Activated CD4-positive, alpha-beta T cell treated with anti-CD3 and anti-CD28 coated beads for 4 hours (primary cell): ENCODE results near the gene RGS11.

Source experiments
- DNase-seq, 2 donors: peaks; one replicate each; pipeline ENCODE4 v3.0.0-alpha.2; 2020

The RGS11 gene

GRCh38 chr16:296276-296675 lies 20.5 kb upstream of the RGS11 start:
- DNase-seq, result no peak

GRCh38 chr16:293043-293775 lies 17.5 kb upstream of the RGS11 start:
- no peak for DNase-seq

DNA sequence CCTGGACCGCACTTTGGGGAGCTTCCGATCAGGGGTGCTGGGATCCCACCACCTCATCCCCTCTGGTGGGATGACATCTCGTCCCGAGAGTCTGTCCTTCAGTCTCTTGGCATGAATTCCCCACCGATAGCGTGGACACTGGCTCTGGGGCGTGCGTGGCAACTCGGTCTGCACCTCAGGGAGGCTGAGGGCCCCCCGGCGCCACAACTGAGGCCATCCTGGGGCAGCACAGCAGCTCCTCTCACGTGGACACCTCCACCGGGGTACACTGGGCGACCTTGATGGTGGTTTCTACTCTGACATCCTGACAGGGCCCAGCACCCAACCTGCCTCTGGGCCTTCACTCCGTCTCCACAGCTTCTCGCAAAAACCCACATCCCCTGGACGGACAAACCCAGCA lies 15.8 kb upstream of the RGS11 start:
- no peak for DNase-seq

DNA sequence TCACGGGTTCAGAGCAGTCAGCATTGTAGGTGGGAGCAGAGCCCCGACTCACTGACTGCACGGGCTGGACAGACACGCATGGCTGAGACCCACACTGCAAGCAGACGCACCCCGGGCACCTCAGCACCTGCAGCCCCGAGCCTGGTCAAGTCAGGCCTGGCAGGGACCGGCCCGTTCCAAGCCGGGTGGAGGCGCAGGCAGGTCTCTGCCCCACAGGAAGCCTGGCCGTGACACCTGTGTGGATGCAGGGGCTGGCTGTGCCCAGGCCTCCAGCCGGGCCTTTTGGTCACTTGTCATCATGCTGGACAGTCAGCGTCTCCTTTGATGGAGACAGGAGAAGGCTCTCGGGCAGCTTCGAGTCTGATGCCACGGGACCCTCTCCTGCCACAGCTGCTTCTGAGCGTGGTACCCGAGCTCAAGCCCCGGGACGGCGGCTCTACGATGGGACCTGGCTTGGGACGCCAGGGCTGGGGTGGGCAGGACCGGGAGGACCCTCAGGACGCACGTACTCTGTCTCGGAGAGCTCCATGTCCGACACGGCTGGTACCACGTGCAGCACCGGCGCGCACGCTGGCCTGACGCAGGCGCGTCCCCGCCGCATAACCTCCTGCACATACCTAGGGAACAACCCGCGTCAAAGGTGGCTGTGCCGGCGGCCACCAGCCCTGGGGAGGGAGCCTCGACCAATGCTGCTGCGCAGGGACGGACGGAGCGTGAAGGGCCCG lies 15.1 kb upstream of the RGS11 start:
- DNase-seq, result no peak

GRCh38 chr16:290015-290680 lies 14.4 kb upstream of the RGS11 start:
- no peak for DNase-seq

- DNase-seq, result no peak
Observed at GRCh38 chr16:289395-289997, 13.8 kb upstream of the RGS11 start.

DNA sequence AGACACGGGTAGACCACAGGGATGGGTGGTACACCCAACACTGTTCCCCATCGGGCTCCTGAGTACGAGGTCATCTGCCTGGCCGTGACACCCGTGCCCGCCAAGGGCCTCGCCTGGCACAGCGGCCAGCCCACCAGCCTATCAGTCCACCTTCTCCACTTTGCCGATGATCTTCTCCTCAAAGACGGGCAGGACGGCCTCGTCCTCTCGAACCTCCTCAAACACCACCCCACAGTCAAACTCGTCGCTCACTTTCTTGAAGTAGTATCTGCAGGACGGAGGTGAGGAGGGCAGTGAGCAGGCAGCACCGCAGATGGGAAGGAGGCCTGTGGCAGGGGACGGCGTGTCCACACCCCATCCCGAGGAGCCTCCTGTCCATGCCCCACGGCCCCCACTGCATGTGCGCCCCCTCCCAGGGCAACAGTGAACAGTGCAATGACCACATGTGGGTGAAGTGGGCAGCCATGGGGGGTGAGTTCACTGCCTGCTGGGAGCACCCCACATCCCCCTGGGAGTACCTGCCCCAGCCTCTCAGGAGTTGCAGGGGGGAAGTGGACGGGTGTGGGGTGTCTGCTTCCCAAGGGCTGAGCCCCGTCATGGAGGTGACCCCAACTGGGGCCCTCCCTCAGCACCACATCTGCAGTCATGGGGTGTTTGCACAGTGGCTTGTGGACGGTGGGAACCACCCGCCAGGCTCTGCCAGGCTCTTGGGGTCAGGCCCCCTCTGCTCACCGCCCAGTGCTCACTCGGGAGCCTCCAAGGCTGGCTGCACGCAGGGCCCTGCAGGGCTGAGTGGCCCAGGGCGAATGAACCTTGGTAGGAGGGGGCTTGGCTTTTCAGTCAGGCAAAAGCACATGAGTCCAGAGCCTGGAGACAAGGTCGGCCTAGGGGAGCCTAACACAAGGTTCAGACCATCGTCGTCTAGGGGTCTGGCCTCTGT lies 12.5 kb upstream of the RGS11 start:
- no peak for DNase-seq

DNA sequence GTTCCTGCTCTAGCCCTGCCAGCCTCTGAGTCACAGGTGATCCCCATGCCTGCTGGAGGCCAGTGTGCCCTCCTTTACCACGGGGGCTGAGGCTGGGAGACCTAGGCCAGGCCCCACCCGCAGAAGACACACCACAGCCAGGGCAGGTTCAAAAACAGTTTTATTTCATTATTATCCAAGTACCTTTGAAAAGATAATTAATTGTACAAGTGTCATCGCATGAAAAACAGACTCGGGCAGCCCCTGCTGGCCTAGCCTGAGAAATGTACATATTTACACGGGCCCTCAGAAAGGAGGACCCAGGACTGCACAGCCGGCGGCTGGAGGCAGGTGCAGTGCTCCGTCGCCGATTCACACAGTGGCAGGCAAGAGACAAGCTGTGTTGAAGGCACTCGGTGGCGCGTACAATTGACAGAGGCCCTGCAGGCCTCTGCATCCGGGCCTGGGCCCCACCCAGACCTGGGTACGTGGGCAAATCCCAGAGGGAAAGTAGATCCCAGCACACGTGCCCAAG lies 11.6 kb upstream of the RGS11 start:
- DNase-seq, result no peak

GRCh38 chr16:286491-287297 lies 10.9 kb upstream of the RGS11 start:
- no peak for DNase-seq

GRCh38 chr16:285146-286055 lies 9.7 kb upstream of the RGS11 start:
- no peak for DNase-seq

- no peak for DNase-seq
Observed at GRCh38 chr16:284204-285120, 8.7 kb upstream of the RGS11 start.

- DNase-seq, result no peak
Observed at GRCh38 chr16:283033-283805, 7.5 kb upstream of the RGS11 start, which contains the start of gene PDIA2. Gene PDIA2 (plus strand): TSS chr16:283164. CDS start chr16:283170, 6 bp downstream.

DNA sequence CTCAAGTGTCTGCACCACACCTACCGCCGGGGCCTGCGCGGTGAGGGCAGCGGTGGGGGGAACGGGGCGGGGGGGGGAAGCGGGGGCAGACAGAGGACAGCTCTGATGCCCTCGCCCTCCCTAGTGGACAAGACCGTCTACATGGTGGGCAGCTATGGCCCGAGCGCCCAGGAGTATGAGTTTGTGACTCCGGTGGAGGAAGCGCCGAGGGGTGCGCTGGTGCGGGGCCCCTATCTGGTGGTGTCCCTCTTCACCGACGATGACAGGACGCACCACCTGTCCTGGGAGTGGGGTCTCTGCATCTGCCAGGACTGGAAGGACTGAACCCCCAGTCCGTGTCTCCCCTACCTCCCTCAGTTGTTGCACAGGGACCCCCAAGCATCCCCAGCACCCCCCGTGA lies 6.7 kb upstream of the RGS11 start:
- DNase-seq, result no peak

- DNase-seq, result no peak
Observed at GRCh38 chr16:281660-282255, 6.0 kb upstream of the RGS11 start.

GRCh38 chr16:280991-281659 lies 5.4 kb upstream of the RGS11 start:
- no peak for DNase-seq

GRCh38 chr16:280552-280951 lies 4.8 kb upstream of the RGS11 start, which contains the start of gene ARHGDIG:
Gene ARHGDIG (plus strand): TSS chr16:280591. CDS start chr16:280681, 90 bp downstream.
- DNase-seq, result no peak

DNA sequence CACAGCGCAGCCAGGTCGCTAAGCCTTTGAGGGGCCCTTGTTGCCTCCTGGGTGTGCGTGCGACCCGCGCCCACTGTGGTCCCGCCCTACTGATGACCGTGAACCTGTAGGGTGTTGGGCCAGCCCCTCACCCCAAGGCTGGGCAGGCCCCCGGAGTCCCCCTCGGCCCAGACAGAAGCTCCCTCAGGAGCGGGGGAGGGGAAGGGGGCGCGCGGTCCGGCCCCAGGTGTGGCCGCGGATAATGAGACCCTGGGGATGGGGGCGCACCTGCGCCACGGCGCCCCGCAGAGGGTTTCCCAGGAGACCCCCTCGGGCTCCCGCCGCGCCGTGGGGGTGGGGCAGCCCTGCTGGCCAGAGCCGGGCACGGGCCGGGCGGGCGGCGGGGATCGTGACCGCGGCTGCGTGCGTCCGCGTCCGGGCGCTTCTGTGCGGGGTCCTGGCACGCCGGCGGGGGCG lies 4.3 kb upstream of the RGS11 start:
- DNase-seq, result no peak
